NAMALWA (cell line): Measurements from ENCODE around the gene GBX2.

Experiments
- DNase-seq: peaks from one replicate; pipeline ENCODE4 v3.0.0-alpha.2; 2015; ENCODE audit warnings: low spot score

The GBX2 gene

DNA sequence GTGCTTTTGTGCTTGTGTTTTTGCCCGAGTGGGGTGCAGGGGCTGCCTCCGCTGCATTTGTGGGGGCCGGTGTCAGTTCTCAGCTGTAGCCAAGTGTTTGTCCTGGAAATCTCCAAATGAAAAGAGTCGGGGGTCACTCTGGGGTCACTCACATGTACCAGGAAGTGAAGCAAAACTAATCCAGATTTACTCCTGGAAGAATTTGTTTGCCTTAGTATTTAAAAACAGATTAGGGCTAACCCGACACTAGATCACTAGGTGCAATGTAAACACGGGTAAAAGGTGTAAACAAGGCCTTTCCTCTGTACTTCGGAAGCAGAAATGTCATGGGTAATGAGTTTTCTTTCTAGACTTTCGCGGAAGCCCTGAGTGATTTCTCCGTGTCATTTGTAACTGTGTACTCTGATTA, 50.3 kb downstream of the GBX2 start:
- no peak for DNase-seq

DNA sequence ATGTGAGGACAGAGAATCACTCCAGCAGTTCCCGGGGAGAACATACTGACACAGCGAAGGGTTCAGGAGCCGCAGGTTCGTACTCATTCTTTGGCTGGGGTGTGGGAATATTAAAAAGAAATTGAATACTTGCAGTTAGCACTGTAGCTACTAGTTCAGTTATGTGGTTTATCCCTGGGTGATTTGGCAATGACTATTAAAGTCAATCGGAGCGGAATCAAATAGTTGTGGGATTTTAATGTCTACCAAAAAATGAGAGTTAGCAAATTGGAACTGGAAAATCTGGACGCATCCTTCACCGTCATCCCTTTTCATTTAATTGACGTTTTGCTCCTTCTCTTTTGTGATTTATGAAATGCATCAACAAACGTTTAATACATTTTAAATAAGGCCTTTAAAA, 50.8 kb downstream of the GBX2 start:
- no peak for DNase-seq
